OCI-LY7 (cell line): Measurements from ENCODE around the gene AZU1. TPM values are rescaled to one million over a fixed set of nuclear protein-coding genes. Genes with fewer than 3 reads are reported as not detected.

Experiments used
- BruUV-seq: library from RNA; stranded (reverse); fragments of 400-500 nt; replicated peaks from 2 replicates; lab custom pipeline; 2021; lab: Mats Ljungman, UMichigan
- CTCF ChIA-PET: fragments of 300-600 bp; sonication (Branson Sonifier 250); formaldehyde crosslinking; loops from one replicate; lab custom pipeline; 2022; ENCODE audit warnings: antibody characterized with exemption; ENCODE audit not compliant: unreplicated experiment; lab: Charles Lee
- POLR2A ChIA-PET: fragments of 300-600 bp; sonication (Branson Sonifier 250); formaldehyde crosslinking; loops from one replicate; lab custom pipeline; 2022; ENCODE audit warnings: antibody characterized with exemption; lab: Charles Lee
- DNase-seq: peaks from one replicate; pipeline ENCODE4 v3.0.0-alpha.2; 2015; ENCODE audit warnings: low spot score
- H2AFZ ChIP-seq: fragments of 200-600 bp; sonication (generic), shearing (Covaris generic); 2 replicates; pipeline ENCODE4 v1.6.1; 2014; ENCODE audit warnings: mild to moderate bottlenecking, antibody characterized with exemption, low read length, moderate library complexity
- H3K27ac ChIP-seq: fragments of 200-600 bp; sonication (generic); 2 replicates; pipeline ENCODE4 v1.5.1; 2014; ENCODE audit warnings: mixed run types, low read depth, mild to moderate bottlenecking, moderate library complexity, low read length, inconsistent platforms; ENCODE audit not compliant: poor library complexity, severe bottlenecking
- H3K36me3 ChIP-seq: fragments of 200-600 bp; sonication (generic); 2 replicates; pipeline ENCODE4 v1.6.1; 2014; ENCODE audit warnings: mild to moderate bottlenecking, antibody characterized with exemption, low read length, moderate library complexity, mixed read lengths; ENCODE audit not compliant: insufficient read depth
- H3K4me1 ChIP-seq: fragments of 200-600 bp; sonication (generic); 2 replicates; pipeline ENCODE4 v1.5.1; 2014; ENCODE audit warnings: mild to moderate bottlenecking, low read length; ENCODE audit not compliant: insufficient read depth, poor library complexity, severe bottlenecking
- H3K4me2 ChIP-seq: fragments of 200-600 bp; sonication (generic); 2 replicates; pipeline ENCODE4 v1.6.1; 2014; ENCODE audit warnings: mild to moderate bottlenecking, low read length
- H3K4me3 ChIP-seq: fragments of 200-600 bp; sonication (generic); 2 replicates; pipeline ENCODE4 v1.5.1; 2014; ENCODE audit warnings: mild to moderate bottlenecking, low read depth, low read length; ENCODE audit not compliant: poor library complexity, severe bottlenecking
- H3K79me2 ChIP-seq: fragments of 200-600 bp; sonication (generic); 2 replicates; pipeline ENCODE4 v1.6.1; 2016; ENCODE audit warnings: low read depth, mild to moderate bottlenecking, low read length, moderate library complexity, mixed read lengths; ENCODE audit not compliant: insufficient read depth
- H3K9me2 ChIP-seq: fragments of 200-600 bp; sonication (generic); 2 replicates; pipeline ENCODE4 v1.6.1; 2016; ENCODE audit warnings: mild to moderate bottlenecking, low read length, mixed read lengths; ENCODE audit not compliant: insufficient read depth
- H3K9me3 ChIP-seq: fragments of 200-600 bp; sonication (generic); 2 replicates; pipeline ENCODE4 v1.6.1; 2014; ENCODE audit warnings: mild to moderate bottlenecking, mixed run types, low read length, mixed read lengths
- H4K20me1 ChIP-seq: fragments of 200-600 bp; sonication (generic); 2 replicates; pipeline ENCODE4 v1.6.1; 2014; ENCODE audit warnings: mild to moderate bottlenecking, antibody characterized with exemption, low read length, moderate library complexity, mixed read lengths; ENCODE audit not compliant: insufficient read depth
- CTCF ChIP-seq: fragments of 200-600 bp; sonication (generic); conservative IDR thresholded peaks from 2 replicates; pipeline ENCODE4 v1.5.1; 2014; ENCODE audit warnings: mild to moderate bottlenecking, antibody characterized with exemption, low read length, moderate library complexity, mixed read lengths
- EZH2phosphoT487 ChIP-seq: fragments of 200-600 bp; sonication (generic); IDR thresholded peaks from 2 replicates; pipeline ENCODE4 v1.6.1; 2018; ENCODE audit warnings: low read depth, borderline replicate concordance, mild to moderate bottlenecking, mixed run types, antibody characterized with exemption, low read length, moderate library complexity, mixed read lengths
- intact Hi-C: fragments of 100-400 bp; cut with micrococcal nuclease; formaldehyde crosslinking; loops from one replicate; pipeline ENCODE4 v1.10.0; 2022; ENCODE audit not compliant: unreplicated experiment
- total RNA-seq, 2 experiments: library from RNA; depleted of rRNA in 1 of 2; stranded (reverse); fragments of >200 nt in 1 of 2; shearing (Covaris generic) in 1 of 2; gene quantifications; 2 replicates each; pipeline ENCODE4 v1.2.3, GENCODE V29; 2014 to 2022

The AZU1 gene
- total RNA-seq, 2 experiments from 2014 or later, result not detected

- no peak overlapping the region for H2AFZ ChIP-seq
- H3K36me3 ChIP-seq, result peaks cover 20% of the 10 kb centered on the region; the same call in 1 of the 2 replicates
- ChIA-PET CTCF (no interaction called here), POLR2A (no interaction called here)
- BruUV-seq, result no TSS peak
- no peak overlapping the region for H3K4me3 ChIP-seq
- intact Hi-C loops, result no loop called here
- H3K27ac ChIP-seq, result no peak overlapping the region
- H3K9me3 ChIP-seq, result no peaks in the 10 kb centered on the region
- no peaks in the 10 kb centered on the region for H3K9me2 ChIP-seq
- no peaks in the 10 kb centered on the region for H4K20me1 ChIP-seq
- no peak for DNase-seq
- no peak overlapping the region for H3K4me2 ChIP-seq
- TF ChIP-seq CTCF (no peak), EZH2phosphoT487 (no peak)
- H3K79me2 ChIP-seq, result no peaks in the 10 kb centered on the region
- peaks cover 32% of the 10 kb centered on the region for H3K4me1 ChIP-seq
These were observed 40.3 kb downstream of the AZU1 start for GRCh38 chr19:867855-868457.

- no peaks in the 10 kb centered on the region for H3K9me2 ChIP-seq
- no peaks in the 10 kb centered on the region for H4K20me1 ChIP-seq
- H3K9me3 ChIP-seq, result no peaks in the 10 kb centered on the region
- ChIA-PET CTCF (no interaction called here), POLR2A (no interaction called here)
- intact Hi-C loops, result no loop called here
- peaks cover 26% of the 10 kb centered on the region for H3K4me1 ChIP-seq
- TF ChIP-seq CTCF, result no peak
- no peak for TF ChIP-seq EZH2phosphoT487
- no peak for DNase-seq
- no peaks in the 10 kb centered on the region for H3K79me2 ChIP-seq
- H3K27ac ChIP-seq, result no peak overlapping the region
- H3K4me2 ChIP-seq, result no peak overlapping the region
- no TSS peak for BruUV-seq
- H2AFZ ChIP-seq, result no peak overlapping the region
- no peak overlapping the region for H3K4me3 ChIP-seq
- H3K36me3 ChIP-seq, result peaks cover 20% of the 10 kb centered on the region; the same call in 1 of the 2 replicates
These were observed 41.0 kb downstream of the AZU1 start for GRCh38 chr19:868458-869244.
